ENCODE results near the gene PRKCE.

DNA sequence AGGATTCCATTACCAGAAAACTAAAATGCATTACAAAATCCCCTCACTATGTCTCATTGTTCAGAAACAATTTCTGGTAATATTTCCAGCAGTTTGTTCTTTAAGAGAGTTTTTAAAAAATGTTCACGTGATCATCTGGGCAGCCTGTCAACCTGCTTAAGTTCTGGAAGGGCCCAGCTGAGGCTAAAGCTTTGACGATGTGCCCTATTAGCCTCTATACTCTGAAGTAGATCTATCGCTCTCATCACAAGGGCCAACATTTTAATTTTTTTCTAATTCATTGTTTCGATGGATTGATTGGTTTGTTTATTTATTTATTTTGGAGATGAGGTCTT lies 205.8 kb downstream of the PRKCE start:
- TF ChIP-seq, protein P1, sequence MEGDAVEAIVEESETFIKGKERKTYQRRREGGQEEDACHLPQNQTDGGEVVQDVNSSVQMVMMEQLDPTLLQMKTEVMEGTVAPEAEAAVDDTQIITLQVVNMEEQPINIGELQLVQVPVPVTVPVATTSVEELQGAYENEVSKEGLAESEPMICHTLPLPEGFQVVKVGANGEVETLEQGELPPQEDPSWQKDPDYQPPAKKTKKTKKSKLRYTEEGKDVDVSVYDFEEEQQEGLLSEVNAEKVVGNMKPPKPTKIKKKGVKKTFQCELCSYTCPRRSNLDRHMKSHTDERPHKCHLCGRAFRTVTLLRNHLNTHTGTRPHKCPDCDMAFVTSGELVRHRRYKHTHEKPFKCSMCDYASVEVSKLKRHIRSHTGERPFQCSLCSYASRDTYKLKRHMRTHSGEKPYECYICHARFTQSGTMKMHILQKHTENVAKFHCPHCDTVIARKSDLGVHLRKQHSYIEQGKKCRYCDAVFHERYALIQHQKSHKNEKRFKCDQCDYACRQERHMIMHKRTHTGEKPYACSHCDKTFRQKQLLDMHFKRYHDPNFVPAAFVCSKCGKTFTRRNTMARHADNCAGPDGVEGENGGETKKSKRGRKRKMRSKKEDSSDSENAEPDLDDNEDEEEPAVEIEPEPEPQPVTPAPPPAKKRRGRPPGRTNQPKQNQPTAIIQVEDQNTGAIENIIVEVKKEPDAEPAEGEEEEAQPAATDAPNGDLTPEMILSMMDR (IDR thresholded peaks at IDR 0.05), result no peak
- no peak for TF ChIP-seq POLR2AphosphoS5 (IDR thresholded peaks at IDR 0.05)
- no peak for TF ChIP-seq POLR2A (IDR thresholded peaks at IDR 0.05)
